VCaP (cell line): ENCODE data around the gene UGT1A8.
"Not testable (repeated sequence)": the region's sequence is repeated elsewhere in the genome, so short reads cannot be mapped to it uniquely, and the experiment has no call there.

Experiments used
- H3K27ac ChIP-seq: fragments of 450-650 bp; 2 replicates; pipeline ENCODE4 v1.5.1; 2017
- TF ChIP-seq, protein P1 (sequence below): fragments of 450-650 bp; conservative IDR thresholded peaks from 2 replicates; pipeline ENCODE4 v1.5.1; 2017; ENCODE audit warnings: mild to moderate bottlenecking, moderate library complexity

The UGT1A8 gene

DNA sequence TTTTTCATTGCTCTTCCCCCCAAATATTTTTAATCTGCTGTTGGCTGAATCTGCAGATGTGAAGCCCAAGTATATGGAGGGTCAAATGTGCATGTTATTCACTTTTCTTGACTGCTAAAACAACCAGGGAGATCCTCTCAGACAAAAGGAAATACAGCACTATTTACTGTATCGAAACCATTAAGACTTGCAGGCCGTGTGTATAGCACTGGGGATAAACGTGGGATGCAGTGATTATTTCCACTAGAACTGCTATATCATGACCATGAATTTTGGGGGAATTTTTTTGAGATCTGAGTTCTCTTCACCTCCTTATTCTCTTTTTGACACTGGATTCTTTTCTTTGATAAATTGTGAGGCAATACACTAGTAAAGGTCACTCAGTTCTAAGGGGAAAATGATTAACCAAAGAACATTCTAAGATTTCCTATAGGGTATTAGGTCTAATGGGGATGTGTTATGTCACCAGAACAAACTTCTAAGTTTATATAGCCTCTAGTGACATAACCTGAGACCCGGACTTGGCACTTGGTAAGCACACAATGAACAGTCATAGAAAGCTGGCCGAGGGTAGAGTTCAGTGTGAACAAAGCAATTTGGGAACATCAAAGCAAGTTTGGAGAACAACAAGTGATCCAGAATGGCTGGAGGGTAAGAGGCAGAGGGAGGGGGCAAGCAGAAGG, 127.8 kb downstream of the UGT1A8 start:
- TF ChIP-seq, protein P1, sequence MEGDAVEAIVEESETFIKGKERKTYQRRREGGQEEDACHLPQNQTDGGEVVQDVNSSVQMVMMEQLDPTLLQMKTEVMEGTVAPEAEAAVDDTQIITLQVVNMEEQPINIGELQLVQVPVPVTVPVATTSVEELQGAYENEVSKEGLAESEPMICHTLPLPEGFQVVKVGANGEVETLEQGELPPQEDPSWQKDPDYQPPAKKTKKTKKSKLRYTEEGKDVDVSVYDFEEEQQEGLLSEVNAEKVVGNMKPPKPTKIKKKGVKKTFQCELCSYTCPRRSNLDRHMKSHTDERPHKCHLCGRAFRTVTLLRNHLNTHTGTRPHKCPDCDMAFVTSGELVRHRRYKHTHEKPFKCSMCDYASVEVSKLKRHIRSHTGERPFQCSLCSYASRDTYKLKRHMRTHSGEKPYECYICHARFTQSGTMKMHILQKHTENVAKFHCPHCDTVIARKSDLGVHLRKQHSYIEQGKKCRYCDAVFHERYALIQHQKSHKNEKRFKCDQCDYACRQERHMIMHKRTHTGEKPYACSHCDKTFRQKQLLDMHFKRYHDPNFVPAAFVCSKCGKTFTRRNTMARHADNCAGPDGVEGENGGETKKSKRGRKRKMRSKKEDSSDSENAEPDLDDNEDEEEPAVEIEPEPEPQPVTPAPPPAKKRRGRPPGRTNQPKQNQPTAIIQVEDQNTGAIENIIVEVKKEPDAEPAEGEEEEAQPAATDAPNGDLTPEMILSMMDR = no peak
- H3K27ac ChIP-seq = no peak overlapping the region

- not testable (repeated sequence) for H3K27ac ChIP-seq
Measured at GRCh38 chr2:233745838-233746237, 128.4 kb downstream of the UGT1A8 start.

- TF ChIP-seq, protein P1 = no peak
- no peak overlapping the region for H3K27ac ChIP-seq
Measured at GRCh38 chr2:233746475-233747282, 129.2 kb downstream of the UGT1A8 start.

GRCh38 chr2:233747283-233747544, 129.8 kb downstream of the UGT1A8 start:
- no peak overlapping the region for H3K27ac ChIP-seq
- TF ChIP-seq, protein P1 = no peak

DNA sequence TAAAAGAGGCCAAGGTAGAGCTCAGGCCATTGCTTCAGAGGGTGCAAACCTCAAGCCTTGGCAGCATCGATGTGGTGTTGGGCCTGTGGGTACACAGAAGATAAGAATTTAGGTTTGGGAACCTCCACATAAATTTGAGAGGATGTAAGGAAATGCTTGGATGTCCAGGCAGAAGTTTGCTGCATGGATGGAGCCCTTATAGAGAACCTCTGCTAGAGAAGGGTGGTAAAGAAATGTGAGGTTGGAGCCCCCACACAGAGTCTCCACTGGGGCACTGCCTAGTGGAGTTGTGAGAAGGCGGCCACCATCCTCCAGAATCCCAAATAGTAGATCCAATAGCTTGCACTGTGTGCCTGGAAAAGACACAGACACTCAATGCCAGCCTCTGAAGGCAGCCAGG, 133.3 kb downstream of the UGT1A8 start:
- not testable (repeated sequence) for H3K27ac ChIP-seq

GRCh38 chr2:233751212-233752009, 134.0 kb downstream of the UGT1A8 start:
- H3K27ac ChIP-seq = not testable (repeated sequence)

DNA sequence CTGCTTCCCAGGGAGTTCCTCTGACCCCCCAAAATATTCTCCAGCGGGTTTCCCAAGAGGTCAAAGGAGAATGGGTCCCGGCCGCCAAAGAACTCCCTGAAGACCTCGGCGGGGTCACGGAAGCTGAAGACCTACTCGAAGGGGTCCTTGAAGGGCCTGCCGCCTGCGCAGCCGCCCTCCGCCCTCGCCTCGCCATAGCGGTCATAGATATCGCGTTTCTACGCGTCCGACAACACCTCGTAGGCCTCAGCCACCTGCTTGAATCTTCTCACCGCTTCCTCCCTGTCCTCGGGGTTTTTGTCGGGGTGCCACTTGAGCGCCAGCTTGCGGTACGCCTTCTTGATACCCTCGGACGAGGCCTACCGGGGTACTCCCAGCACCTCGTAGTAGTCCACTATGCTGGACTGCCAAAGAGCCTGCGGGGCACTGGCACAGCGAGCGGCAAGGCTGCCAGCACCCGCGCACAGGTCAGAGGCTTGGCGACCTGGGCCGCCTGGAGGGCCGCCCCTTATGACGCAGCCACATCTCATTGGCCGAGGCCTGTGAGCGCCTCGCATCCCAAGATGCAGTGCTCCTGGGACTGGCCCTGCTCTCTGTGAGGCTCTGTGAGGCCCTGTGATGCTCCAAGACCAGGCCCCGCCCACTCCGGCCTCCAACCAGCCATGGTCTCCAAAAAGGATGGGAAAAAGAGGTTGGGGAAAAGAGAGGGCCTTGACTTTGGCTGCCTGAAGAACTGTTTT, 137.6 kb downstream of the UGT1A8 start:
- TF ChIP-seq, protein P1 = no peak
- H3K27ac ChIP-seq = no peak overlapping the region

DNA sequence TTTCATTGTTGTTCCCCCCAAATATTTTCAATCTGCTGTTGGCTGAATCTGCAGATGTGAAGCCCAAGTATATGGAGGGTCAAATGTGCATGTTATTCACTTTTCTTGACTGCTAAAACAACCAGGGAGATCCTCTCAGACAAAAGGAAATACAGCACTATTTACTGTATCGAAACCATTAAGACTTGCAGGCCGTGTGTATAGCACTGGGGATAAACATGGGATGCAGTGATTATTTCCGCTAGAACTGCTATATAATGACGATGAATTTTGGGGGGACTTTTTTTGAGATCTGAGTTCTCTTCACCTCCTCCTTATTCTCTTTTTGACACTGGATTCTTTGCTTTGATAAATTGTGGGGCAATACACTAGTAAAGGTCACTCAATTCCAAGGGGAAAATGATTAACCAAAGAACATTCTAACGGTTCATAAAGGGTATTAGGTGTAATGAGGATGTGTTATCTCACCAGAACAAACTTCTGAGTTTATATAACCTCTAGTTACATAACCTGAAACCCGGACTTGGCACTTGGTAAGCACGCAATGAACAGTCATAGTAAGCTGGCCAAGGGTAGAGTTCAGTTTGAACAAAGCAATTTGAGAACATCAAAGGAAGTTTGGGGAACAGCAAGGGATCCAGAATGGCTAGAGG, 139.1 kb downstream of the UGT1A8 start:
- TF ChIP-seq, protein P1 = no peak

More for the DNA sequence above, 139.1 kb downstream of the UGT1A8 start:
- H3K27ac ChIP-seq = no peak overlapping the region
